GM13976 (cell line): ENCODE data around the gene DPF3.

Source experiments
- DNase-seq: peaks from one replicate; pipeline ENCODE4 v3.0.0; 2012; ENCODE audit warnings: low spot score
- CTCF ChIP-seq: IDR thresholded peaks from 2 replicates; pipeline ENCODE4 v1.5.1; 2012; ENCODE audit warnings: borderline replicate concordance, mild to moderate bottlenecking; ENCODE audit not compliant: insufficient read depth; ENCODE audit errors: extremely low read depth, missing control alignments, control extremely low read depth
- in situ Hi-C: fragments of 300-500 bp; cut with MboI; formaldehyde crosslinking; loops from one replicate; pipeline ENCODE4 v1.12.0; 2022; ENCODE audit warnings: low sequenced_read_pairs, mixed read lengths, inconsistent platforms; ENCODE audit not compliant: unreplicated experiment

Gene DPF3

GRCh38 chr14:72613975-72614319 lies 280.0 kb downstream of the DPF3 start:
- DNase-seq = no peak
- no peak for TF ChIP-seq CTCF
- in situ Hi-C loops = no loop called here

- DNase-seq = no peak
- in situ Hi-C loops = no loop called here
- TF ChIP-seq CTCF = no peak
Observed at GRCh38 chr14:72613231-72613974, 280.5 kb downstream of the DPF3 start.

DNA sequence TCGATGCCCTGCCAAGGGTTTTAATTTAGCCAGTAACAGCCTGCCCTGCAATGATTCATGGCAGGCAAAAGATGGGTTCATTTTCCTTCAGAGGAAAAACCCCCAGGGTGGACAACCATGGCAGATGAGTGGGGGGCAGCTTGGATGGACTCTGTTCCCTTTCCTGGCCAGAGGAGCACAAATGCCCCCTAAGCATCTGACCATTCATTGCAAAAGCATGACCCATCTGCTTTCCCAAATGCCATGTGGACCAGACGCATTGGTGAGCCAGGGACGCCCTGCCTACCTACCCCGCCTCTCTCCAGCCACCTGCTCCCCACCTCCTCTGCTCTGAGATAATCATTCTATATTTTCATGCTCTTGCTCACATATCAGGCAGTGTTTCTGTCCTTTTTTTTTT lies 281.9 kb downstream of the DPF3 start:
- no peak for DNase-seq
- in situ Hi-C loops = no loop called here
- no peak for TF ChIP-seq CTCF

DNA sequence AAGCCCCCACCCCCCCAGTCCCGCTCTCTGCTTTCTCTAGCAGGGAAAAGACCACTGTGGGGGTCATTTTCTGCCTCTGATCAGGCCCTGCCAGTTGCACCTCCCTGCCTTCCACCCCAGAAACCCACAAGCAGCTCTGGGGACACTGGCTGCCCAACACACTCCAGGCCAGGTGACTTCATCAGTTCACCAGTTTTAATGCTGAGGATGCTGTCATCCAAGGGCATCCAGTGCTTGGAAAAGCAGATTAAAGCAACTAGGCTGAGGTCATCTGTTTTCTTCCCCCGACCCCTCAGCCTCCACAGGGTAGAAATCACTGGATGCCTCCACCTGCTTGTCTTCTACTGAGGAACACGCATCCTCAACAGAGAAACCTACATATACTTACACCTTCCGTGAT lies 282.4 kb downstream of the DPF3 start:
- no peak for DNase-seq
- TF ChIP-seq CTCF = no peak
- in situ Hi-C loops = no loop called here

- in situ Hi-C loops = no loop called here
- TF ChIP-seq CTCF = no peak
- no peak for DNase-seq
Observed at GRCh38 chr14:72610831-72611200, 283.1 kb downstream of the DPF3 start.

DNA sequence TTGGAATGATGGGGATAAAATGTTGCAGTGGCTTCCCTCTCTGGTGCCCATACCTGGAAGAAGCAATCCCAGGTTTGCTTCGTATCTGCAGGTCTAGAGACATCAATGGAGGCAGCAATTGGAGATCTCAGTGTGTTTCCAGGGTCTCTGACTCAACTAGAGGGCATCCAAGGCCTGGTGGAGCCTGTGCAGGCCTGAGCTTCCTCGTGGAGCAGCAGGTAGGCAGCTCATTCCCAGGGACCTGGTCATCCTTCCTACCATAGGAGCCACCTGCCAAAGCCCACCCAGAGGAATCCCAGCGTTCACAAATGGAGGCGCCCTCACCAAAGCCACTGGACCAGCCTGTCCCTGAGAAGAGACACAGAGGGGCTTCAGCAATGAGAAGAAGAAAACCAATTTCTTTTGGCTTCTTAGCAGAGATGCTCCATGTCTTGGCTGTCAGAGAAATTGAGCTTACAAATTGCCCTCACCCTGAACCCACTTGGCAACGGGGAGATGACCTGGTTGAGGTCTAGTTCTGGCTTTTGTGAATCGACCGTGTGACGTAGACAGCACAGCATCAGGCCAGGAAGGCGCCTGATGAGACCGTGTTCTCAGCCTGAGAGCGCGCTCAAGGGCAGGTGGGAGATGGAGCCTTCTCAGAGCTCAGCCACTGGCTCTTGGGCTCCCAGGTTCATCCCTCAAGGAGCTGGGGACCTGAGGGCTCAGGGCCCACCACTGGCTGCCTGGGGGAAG lies 283.6 kb downstream of the DPF3 start:
- TF ChIP-seq CTCF = no peak

More for the DNA sequence above, 283.6 kb downstream of the DPF3 start:
- in situ Hi-C loops = no loop called here
- DNase-seq = no peak
